ENCODE measurements around the gene AMER3. TPM values are rescaled to one million over a fixed set of nuclear protein-coding genes. Genes with fewer than 3 reads are reported as not detected.

The AMER3 gene
- total and polyA plus RNA-seq, 2 donors (not counting 1 experiment from before 2014, with no cell fraction given): not detected

- no peaks in the 10 kb centered on the region for H4K20me1 ChIP-seq (ENCODE audit: control insufficient read depth, extremely low read depth, insufficient read depth, low read length)
- H3K9ac ChIP-seq (ENCODE audit: insufficient read depth, low read length): no peak overlapping the region
- peak; percentile 59 to 64 for DNase-seq (ENCODE audit: low read depth in 2 of 2)
- no peaks in the 10 kb centered on the region for H3K9me3 ChIP-seq (ENCODE audit: control insufficient read depth, insufficient read depth, low read depth, low read length)
- H3K4me1 ChIP-seq (ENCODE audit: control insufficient read depth, extremely low read depth, insufficient read depth, low read length): no peaks in the 10 kb centered on the region
- H3K27me3 ChIP-seq (ENCODE audit: control insufficient read depth, insufficient read depth, low read length): no peaks in the 10 kb centered on the region
- peak overlapping the region; percentile 68 for H3K4me2 ChIP-seq (ENCODE audit: extremely low read depth, insufficient read depth, low read length)
- peak overlapping the region; percentile 58 for H2AFZ ChIP-seq (ENCODE audit: low read length)
- TF ChIP-seq, protein P1, sequence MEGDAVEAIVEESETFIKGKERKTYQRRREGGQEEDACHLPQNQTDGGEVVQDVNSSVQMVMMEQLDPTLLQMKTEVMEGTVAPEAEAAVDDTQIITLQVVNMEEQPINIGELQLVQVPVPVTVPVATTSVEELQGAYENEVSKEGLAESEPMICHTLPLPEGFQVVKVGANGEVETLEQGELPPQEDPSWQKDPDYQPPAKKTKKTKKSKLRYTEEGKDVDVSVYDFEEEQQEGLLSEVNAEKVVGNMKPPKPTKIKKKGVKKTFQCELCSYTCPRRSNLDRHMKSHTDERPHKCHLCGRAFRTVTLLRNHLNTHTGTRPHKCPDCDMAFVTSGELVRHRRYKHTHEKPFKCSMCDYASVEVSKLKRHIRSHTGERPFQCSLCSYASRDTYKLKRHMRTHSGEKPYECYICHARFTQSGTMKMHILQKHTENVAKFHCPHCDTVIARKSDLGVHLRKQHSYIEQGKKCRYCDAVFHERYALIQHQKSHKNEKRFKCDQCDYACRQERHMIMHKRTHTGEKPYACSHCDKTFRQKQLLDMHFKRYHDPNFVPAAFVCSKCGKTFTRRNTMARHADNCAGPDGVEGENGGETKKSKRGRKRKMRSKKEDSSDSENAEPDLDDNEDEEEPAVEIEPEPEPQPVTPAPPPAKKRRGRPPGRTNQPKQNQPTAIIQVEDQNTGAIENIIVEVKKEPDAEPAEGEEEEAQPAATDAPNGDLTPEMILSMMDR (conservative IDR thresholded peaks at IDR 0.05 in 1 of 2, IDR thresholded peaks at IDR 0.05 in 1 of 2; ENCODE audit: low read depth in 1 of 2, low read length in 2 of 2): no peak
- no peak for TF ChIP-seq EZH2 (IDR thresholded peaks at IDR 0.05; ENCODE audit: low read length, missing control alignments)
- H3K27ac ChIP-seq (ENCODE audit: insufficient read depth, low read length): no peak overlapping the region
- no peaks in the 10 kb centered on the region for H3K79me2 ChIP-seq (ENCODE audit: control insufficient read depth, insufficient read depth, low read length)
- H3K36me3 ChIP-seq (ENCODE audit: control insufficient read depth, insufficient read depth, low read length): no peaks in the 10 kb centered on the region
- H3K4me3 ChIP-seq (replicated peaks in 1 of 4; ENCODE audit: control extremely low read depth in 1 of 4, insufficient read depth in 1 of 4, low read depth in 3 of 4, low read length in 4 of 4): peak overlapping the region; percentile 16 to 62 (median 40)
These were observed 27.9 kb upstream of the AMER3 start for GRCh38 chr2:130727286-130727924.

GRCh38 chr2:130728007-130728454, 27.3 kb upstream of the AMER3 start:
- H3K9ac ChIP-seq (ENCODE audit: insufficient read depth, low read length): no peak overlapping the region
- no peak overlapping the region for H2AFZ ChIP-seq (ENCODE audit: low read length)
- peak; percentile 2 to 7 for DNase-seq (ENCODE audit: low read depth in 2 of 2)
- no peaks in the 10 kb centered on the region for H3K27me3 ChIP-seq (ENCODE audit: control insufficient read depth, insufficient read depth, low read length)
- H4K20me1 ChIP-seq (ENCODE audit: control insufficient read depth, extremely low read depth, insufficient read depth, low read length): no peaks in the 10 kb centered on the region
- no peaks in the 10 kb centered on the region for H3K4me1 ChIP-seq (ENCODE audit: control insufficient read depth, extremely low read depth, insufficient read depth, low read length)
- H3K36me3 ChIP-seq (ENCODE audit: control insufficient read depth, insufficient read depth, low read length): no peaks in the 10 kb centered on the region
- H3K4me3 ChIP-seq (replicated peaks in 1 of 4; ENCODE audit: control extremely low read depth in 1 of 4, insufficient read depth in 1 of 4, low read depth in 3 of 4, low read length in 4 of 4): no peak overlapping the region
- TF ChIP-seq, protein P1 (conservative IDR thresholded peaks at IDR 0.05 in 1 of 2, IDR thresholded peaks at IDR 0.05 in 1 of 2; ENCODE audit: low read depth in 1 of 2, low read length in 2 of 2): no peak
- no peak for TF ChIP-seq EZH2 (IDR thresholded peaks at IDR 0.05; ENCODE audit: low read length, missing control alignments)
- no peak overlapping the region for H3K27ac ChIP-seq (ENCODE audit: insufficient read depth, low read length)
- no peak overlapping the region for H3K4me2 ChIP-seq (ENCODE audit: extremely low read depth, insufficient read depth, low read length)
- no peaks in the 10 kb centered on the region for H3K79me2 ChIP-seq (ENCODE audit: control insufficient read depth, insufficient read depth, low read length)
- H3K9me3 ChIP-seq (ENCODE audit: control insufficient read depth, insufficient read depth, low read depth, low read length): no peaks in the 10 kb centered on the region

DNA sequence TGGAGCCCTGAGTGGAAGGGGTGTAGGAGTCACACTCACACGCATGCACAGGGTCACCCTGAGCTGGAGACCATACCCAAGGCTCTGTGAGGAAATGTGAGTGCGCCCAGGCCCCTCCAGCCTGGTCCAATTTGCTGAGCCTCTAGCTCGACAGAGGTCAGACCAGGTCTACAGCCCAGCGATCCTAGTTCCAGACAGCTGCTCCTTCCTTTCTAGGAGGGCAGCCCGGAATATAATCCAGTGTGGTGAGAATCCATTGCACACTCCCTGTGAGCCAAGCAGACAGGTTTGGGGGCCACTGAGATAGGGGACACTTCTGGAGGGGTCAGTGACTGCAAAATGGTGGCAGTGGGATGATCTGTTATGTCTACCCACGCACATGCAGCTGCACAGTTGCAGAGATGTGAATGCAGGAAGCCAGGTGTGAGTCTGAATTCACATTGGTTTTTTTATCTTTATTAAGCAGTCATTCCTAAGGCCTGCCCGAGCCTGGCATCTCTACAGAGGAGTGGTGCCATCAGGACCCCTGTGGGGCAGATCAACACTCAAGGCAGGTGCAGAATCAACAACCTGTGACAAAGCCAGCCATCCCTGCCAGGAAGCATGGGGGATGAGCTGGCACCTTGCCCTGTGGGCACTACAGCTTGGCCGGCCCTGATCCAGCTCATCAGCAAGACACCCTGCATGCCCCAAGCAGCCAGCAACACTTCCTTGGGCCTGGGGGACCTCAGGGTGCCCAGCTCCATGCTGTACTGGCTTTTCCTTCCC, 26.6 kb upstream of the AMER3 start, which contains the start of gene GPR148:
Gene GPR148, plus strand, starts transcription at position 522 of the 768 bp plus-strand sequence. Its CDS starts 82 bp downstream, at position 604.
- Histone ChIP-seq H2AFZ (ENCODE audit: low read length) (no peak within 1 kb of the TSS), H3K79me2 (ENCODE audit: control insufficient read depth, insufficient read depth, low read length) (no peaks in the 10 kb centered on the region), H4K20me1 (ENCODE audit: control insufficient read depth, extremely low read depth, insufficient read depth, low read length) (no peaks in the 10 kb centered on the region), H3K36me3 (ENCODE audit: control insufficient read depth, insufficient read depth, low read length) (no peaks in the 10 kb centered on the region), H3K27me3 (ENCODE audit: control insufficient read depth, insufficient read depth, low read length) (no peaks in the 10 kb centered on the region), H3K9me3 (ENCODE audit: control insufficient read depth, insufficient read depth, low read depth, low read length) (no peaks in the 10 kb centered on the region), H3K9ac (ENCODE audit: insufficient read depth, low read length) (no peak within 1 kb of the TSS), H3K4me3 (replicated peaks in 1 of 4; ENCODE audit: control extremely low read depth in 1 of 4, insufficient read depth in 1 of 4, low read depth in 3 of 4, low read length in 4 of 4) (no peak within 1 kb of the TSS), H3K4me2 (ENCODE audit: extremely low read depth, insufficient read depth, low read length) (no peak within 1 kb of the TSS), H3K4me1 (ENCODE audit: control insufficient read depth, extremely low read depth, insufficient read depth, low read length) (no peaks in the 10 kb centered on the region), H3K27ac (ENCODE audit: insufficient read depth, low read length) (no peak within 1 kb of the TSS)
- TF ChIP-seq, protein P1 (conservative IDR thresholded peaks at IDR 0.05 in 1 of 2, IDR thresholded peaks at IDR 0.05 in 1 of 2; ENCODE audit: low read depth in 1 of 2, low read length in 2 of 2): no peak
- no peak for TF ChIP-seq EZH2 (IDR thresholded peaks at IDR 0.05; ENCODE audit: low read length, missing control alignments)
- DNase-seq (ENCODE audit: low read depth in 2 of 2): no peak

Data from fibroblast of lung (primary cell).